OCI-LY7 (cell line): ENCODE results near the gene PTCRA. TPM values are rescaled to one million over a fixed set of nuclear protein-coding genes. Genes with fewer than 3 reads are reported as not detected.

Experiments used
- BruUV-seq: library from RNA; stranded (reverse); fragments of 400-500 nt; replicated peaks from 2 replicates; lab custom pipeline; 2021; lab: Mats Ljungman, UMichigan
- CTCF ChIA-PET: fragments of 300-600 bp; sonication (Branson Sonifier 250); formaldehyde crosslinking; loops from one replicate; lab custom pipeline; 2022; ENCODE audit warnings: antibody characterized with exemption; ENCODE audit not compliant: unreplicated experiment; lab: Charles Lee
- POLR2A ChIA-PET: fragments of 300-600 bp; sonication (Branson Sonifier 250); formaldehyde crosslinking; loops from one replicate; lab custom pipeline; 2022; ENCODE audit warnings: antibody characterized with exemption; lab: Charles Lee
- DNase-seq: peaks from one replicate; pipeline ENCODE4 v3.0.0-alpha.2; 2015; ENCODE audit warnings: low spot score
- H2AFZ ChIP-seq: fragments of 200-600 bp; sonication (generic), shearing (Covaris generic); 2 replicates; pipeline ENCODE4 v1.6.1; 2014; ENCODE audit warnings: mild to moderate bottlenecking, antibody characterized with exemption, low read length, moderate library complexity
- H3K27ac ChIP-seq: fragments of 200-600 bp; sonication (generic); 2 replicates; pipeline ENCODE4 v1.5.1; 2014; ENCODE audit warnings: mixed run types, low read depth, mild to moderate bottlenecking, moderate library complexity, low read length, inconsistent platforms; ENCODE audit not compliant: poor library complexity, severe bottlenecking
- H3K36me3 ChIP-seq: fragments of 200-600 bp; sonication (generic); 2 replicates; pipeline ENCODE4 v1.6.1; 2014; ENCODE audit warnings: mild to moderate bottlenecking, antibody characterized with exemption, low read length, moderate library complexity, mixed read lengths; ENCODE audit not compliant: insufficient read depth
- H3K4me1 ChIP-seq: fragments of 200-600 bp; sonication (generic); 2 replicates; pipeline ENCODE4 v1.5.1; 2014; ENCODE audit warnings: mild to moderate bottlenecking, low read length; ENCODE audit not compliant: insufficient read depth, poor library complexity, severe bottlenecking
- H3K4me2 ChIP-seq: fragments of 200-600 bp; sonication (generic); 2 replicates; pipeline ENCODE4 v1.6.1; 2014; ENCODE audit warnings: mild to moderate bottlenecking, low read length
- H3K4me3 ChIP-seq: fragments of 200-600 bp; sonication (generic); 2 replicates; pipeline ENCODE4 v1.5.1; 2014; ENCODE audit warnings: mild to moderate bottlenecking, low read depth, low read length; ENCODE audit not compliant: poor library complexity, severe bottlenecking
- H3K79me2 ChIP-seq: fragments of 200-600 bp; sonication (generic); 2 replicates; pipeline ENCODE4 v1.6.1; 2016; ENCODE audit warnings: low read depth, mild to moderate bottlenecking, low read length, moderate library complexity, mixed read lengths; ENCODE audit not compliant: insufficient read depth
- H3K9me2 ChIP-seq: fragments of 200-600 bp; sonication (generic); 2 replicates; pipeline ENCODE4 v1.6.1; 2016; ENCODE audit warnings: mild to moderate bottlenecking, low read length, mixed read lengths; ENCODE audit not compliant: insufficient read depth
- H3K9me3 ChIP-seq: fragments of 200-600 bp; sonication (generic); 2 replicates; pipeline ENCODE4 v1.6.1; 2014; ENCODE audit warnings: mild to moderate bottlenecking, mixed run types, low read length, mixed read lengths
- H4K20me1 ChIP-seq: fragments of 200-600 bp; sonication (generic); 2 replicates; pipeline ENCODE4 v1.6.1; 2014; ENCODE audit warnings: mild to moderate bottlenecking, antibody characterized with exemption, low read length, moderate library complexity, mixed read lengths; ENCODE audit not compliant: insufficient read depth
- EZH2phosphoT487 ChIP-seq: fragments of 200-600 bp; sonication (generic); IDR thresholded peaks from 2 replicates; pipeline ENCODE4 v1.6.1; 2018; ENCODE audit warnings: low read depth, borderline replicate concordance, mild to moderate bottlenecking, mixed run types, antibody characterized with exemption, low read length, moderate library complexity, mixed read lengths
- intact Hi-C: fragments of 100-400 bp; cut with micrococcal nuclease; formaldehyde crosslinking; loops from one replicate; pipeline ENCODE4 v1.10.0; 2022; ENCODE audit not compliant: unreplicated experiment
- total RNA-seq, 2 experiments: library from RNA; depleted of rRNA in 1 of 2; stranded (reverse); fragments of >200 nt in 1 of 2; shearing (Covaris generic) in 1 of 2; gene quantifications; 2 replicates each; pipeline ENCODE4 v1.2.3, GENCODE V29; 2014 to 2022
- TF ChIP-seq, protein P1 (sequence below): fragments of 200-600 bp; sonication (generic); conservative IDR thresholded peaks from 2 replicates; pipeline ENCODE4 v1.5.1; 2014; ENCODE audit warnings: mild to moderate bottlenecking, antibody characterized with exemption, low read length, moderate library complexity, mixed read lengths

Gene PTCRA
- total RNA-seq, 2 experiments from 2014 or later, result 0.85 to 0.91 TPM

DNA sequence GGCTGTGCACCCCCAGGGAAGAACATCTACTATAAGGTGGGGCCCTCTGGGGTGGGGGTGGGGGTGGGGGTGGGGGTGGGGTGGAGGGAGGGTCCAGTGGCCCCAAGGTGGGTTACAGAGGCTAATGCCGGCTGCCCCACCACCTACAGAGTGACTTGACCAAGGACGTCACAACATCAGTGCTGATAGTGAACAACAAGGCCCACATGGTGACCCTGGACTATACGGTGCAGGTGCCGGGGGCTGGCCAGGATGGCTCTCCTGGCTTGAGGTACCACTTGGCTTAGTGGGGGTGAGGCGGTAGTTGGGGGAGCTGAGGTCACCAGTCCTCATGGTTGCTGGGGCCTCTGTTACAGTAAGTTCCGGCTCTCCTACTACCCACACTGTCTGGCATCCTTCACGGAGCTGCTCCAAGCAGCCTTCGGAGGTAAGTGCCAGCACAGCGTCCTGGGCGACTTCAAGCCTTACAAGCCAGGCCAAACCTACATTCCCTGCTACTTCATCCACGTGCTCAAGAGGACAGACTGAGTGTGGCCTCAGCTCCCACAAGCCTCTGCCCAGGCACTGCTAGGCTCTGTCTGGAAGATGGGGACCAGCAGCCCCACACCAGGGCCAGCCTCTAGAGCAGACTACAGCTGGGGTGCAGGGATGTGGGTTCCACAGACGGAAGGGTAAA, 47.5 kb downstream of the PTCRA start:
- Histone ChIP-seq H3K79me2 (no peaks in the 10 kb centered on the region), H3K27ac (no peak overlapping the region), H3K4me3 (no peak overlapping the region), H3K9me3 (no peaks in the 10 kb centered on the region), H3K4me1 (no peaks in the 10 kb centered on the region), H4K20me1 (no peaks in the 10 kb centered on the region), H2AFZ (no peak overlapping the region), H3K9me2 (no peaks in the 10 kb centered on the region), H3K4me2 (no peak overlapping the region), H3K36me3 (peaks cover 13% of the 10 kb centered on the region; the same call in 1 of the 2 replicates)
- no peak for DNase-seq
- POLR2A ChIA-PET, result no interaction called here
- CTCF ChIA-PET, result no interaction called here
- TF ChIP-seq, protein P1, sequence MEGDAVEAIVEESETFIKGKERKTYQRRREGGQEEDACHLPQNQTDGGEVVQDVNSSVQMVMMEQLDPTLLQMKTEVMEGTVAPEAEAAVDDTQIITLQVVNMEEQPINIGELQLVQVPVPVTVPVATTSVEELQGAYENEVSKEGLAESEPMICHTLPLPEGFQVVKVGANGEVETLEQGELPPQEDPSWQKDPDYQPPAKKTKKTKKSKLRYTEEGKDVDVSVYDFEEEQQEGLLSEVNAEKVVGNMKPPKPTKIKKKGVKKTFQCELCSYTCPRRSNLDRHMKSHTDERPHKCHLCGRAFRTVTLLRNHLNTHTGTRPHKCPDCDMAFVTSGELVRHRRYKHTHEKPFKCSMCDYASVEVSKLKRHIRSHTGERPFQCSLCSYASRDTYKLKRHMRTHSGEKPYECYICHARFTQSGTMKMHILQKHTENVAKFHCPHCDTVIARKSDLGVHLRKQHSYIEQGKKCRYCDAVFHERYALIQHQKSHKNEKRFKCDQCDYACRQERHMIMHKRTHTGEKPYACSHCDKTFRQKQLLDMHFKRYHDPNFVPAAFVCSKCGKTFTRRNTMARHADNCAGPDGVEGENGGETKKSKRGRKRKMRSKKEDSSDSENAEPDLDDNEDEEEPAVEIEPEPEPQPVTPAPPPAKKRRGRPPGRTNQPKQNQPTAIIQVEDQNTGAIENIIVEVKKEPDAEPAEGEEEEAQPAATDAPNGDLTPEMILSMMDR, result no peak
- TF ChIP-seq EZH2phosphoT487, result no peak
- intact Hi-C loops, result loop anchor here (1.0 kb wide), 1 partner anchor 62 kb away; no protein-coding TSS in a partner anchor
- no TSS peak for BruUV-seq

GRCh38 chr6:42963855-42964605, 48.2 kb downstream of the PTCRA start:
- Histone ChIP-seq H3K4me2 (no peak overlapping the region), H3K9me3 (no peaks in the 10 kb centered on the region), H3K79me2 (no peaks in the 10 kb centered on the region), H4K20me1 (no peaks in the 10 kb centered on the region), H3K4me3 (no peak overlapping the region), H3K9me2 (no peaks in the 10 kb centered on the region), H2AFZ (no peak overlapping the region), H3K27ac (no peak overlapping the region), H3K36me3 (peaks cover 15% of the 10 kb centered on the region; the same call in 1 of the 2 replicates), H3K4me1 (no peaks in the 10 kb centered on the region)
- TF ChIP-seq EZH2phosphoT487, result no peak
- TF ChIP-seq, protein P1, result peak; percentile 64
- intact Hi-C loops, result loop anchor here (1.0 kb wide), 1 partner anchor 63 kb away; no protein-coding TSS in a partner anchor
- TSS peak; percentile 52 for BruUV-seq
- peak; percentile 58 for DNase-seq
- POLR2A ChIA-PET, result interaction anchor here (0.6 to 0.8 kb wide), 2 partner anchors 13 to 15 kb away, joined by 3 to 9 read pairs; partner anchors contain the start of gene PEX6
- CTCF ChIA-PET, result no interaction called here
